Measurements from ENCODE around the gene RSBN1L.

DNA sequence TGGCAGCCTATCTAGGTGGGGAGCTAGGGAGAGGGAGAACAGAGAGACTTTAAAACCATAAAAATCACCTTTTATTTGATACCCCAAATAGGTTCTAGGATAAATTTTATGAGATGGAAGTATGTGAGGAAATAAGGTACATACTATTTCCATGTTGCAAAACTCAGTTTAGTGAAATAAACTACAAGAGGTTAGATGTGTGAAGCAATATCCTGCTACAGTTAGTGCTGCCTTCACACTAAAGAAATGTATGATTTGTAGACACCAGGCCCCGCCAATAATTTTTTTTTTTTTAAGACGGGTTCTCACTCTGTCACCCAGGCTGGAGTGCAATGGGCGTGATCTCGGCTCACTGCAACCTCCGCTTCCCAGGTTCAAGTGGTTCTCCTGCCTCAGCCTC is 34.4 kb upstream of the RSBN1L start:
- no peak for TF ChIP-seq CTCF (conservative IDR thresholded peaks at IDR 0.05 in 1 of 2, IDR thresholded peaks at IDR 0.05 in 1 of 2; ENCODE audit: low read depth in 1 of 2, low read length in 2 of 2)
- TF ChIP-seq EZH2 (IDR thresholded peaks at IDR 0.05; ENCODE audit: low read length, missing control alignments): no peak

All from fibroblast of lung (primary cell).